ENCODE data around the gene KIF17. TPM values are rescaled to one million over a fixed set of nuclear protein-coding genes. Genes with fewer than 3 reads are reported as not detected.

Gene KIF17
- total RNA-seq, 3 donors from 2014 or later (not counting 1 experiment from before 2014, with no cell fraction given) = not detected

GRCh38 chr1:20729155-20729931 is 11.5 kb upstream of the KIF17 start:
- Histone ChIP-seq H3K4me3 (ENCODE audit: low read length) (no peak overlapping the region), H3K4me1 (ENCODE audit: control insufficient read depth, insufficient read depth, low read length) (peaks cover 23% of the 10 kb centered on the region), H3K27ac (ENCODE audit: low read length) (no peak overlapping the region), H3K9me3 (ENCODE audit: control insufficient read depth, insufficient read depth, low read length) (no peaks in the 10 kb centered on the region), H3K36me3 (ENCODE audit: control insufficient read depth, insufficient read depth, low read length) (no peaks in the 10 kb centered on the region), H3K27me3 (ENCODE audit: control insufficient read depth, insufficient read depth, low read length) (peaks cover 15% of the 10 kb centered on the region)
- Mint-ChIP-seq H3K4me1 (peaks cover 11 to 31% of the 10 kb centered on the region in 2 donors), H3K36me3 (no peaks in the 10 kb centered on the region), H3K27me3 (ENCODE audit: low read depth in 2 of 2) (peaks cover 25 to 32% of the 10 kb centered on the region in 2 donors), H3K9me3 (no peaks in the 10 kb centered on the region), H3K4me3 (no peak overlapping the region), H3K27ac (peak overlapping the region in 1 of 2 donors; percentile 73)
- intact Hi-C loops (cut with micrococcal nuclease) = no loop called here
- TF ChIP-seq CTCF (IDR thresholded peaks at IDR 0.05) = no peak
- 72% methylated on average over 14 of the region's 14 CpGs for WGBS (ENCODE audit: insufficient coverage)
- DNase-seq (no peak), ATAC-seq (no peak)

GRCh38 chr1:20728371-20729154 is 10.8 kb upstream of the KIF17 start:
- intact Hi-C loops (cut with micrococcal nuclease) = no loop called here
- ATAC-seq (no peak), DNase-seq (no peak)
- no peak overlapping the region for H3K27ac ChIP-seq (ENCODE audit: low read length)
- H3K27me3 Mint-ChIP-seq (ENCODE audit: low read depth in 2 of 2) = peaks cover 25 to 32% of the 10 kb centered on the region in 2 donors
- H3K4me3 Mint-ChIP-seq = no peak overlapping the region
- no peaks in the 10 kb centered on the region for H3K36me3 Mint-ChIP-seq
- no peaks in the 10 kb centered on the region for H3K9me3 Mint-ChIP-seq
- H3K9me3 ChIP-seq (ENCODE audit: control insufficient read depth, insufficient read depth, low read length) = no peaks in the 10 kb centered on the region
- peaks cover 22% of the 10 kb centered on the region for H3K4me1 ChIP-seq (ENCODE audit: control insufficient read depth, insufficient read depth, low read length)
- TF ChIP-seq CTCF (IDR thresholded peaks at IDR 0.05) = no peak
- peaks cover 11 to 31% of the 10 kb centered on the region in 2 donors for H3K4me1 Mint-ChIP-seq
- H3K27me3 ChIP-seq (ENCODE audit: control insufficient read depth, insufficient read depth, low read length) = peaks cover 15% of the 10 kb centered on the region
- H3K36me3 ChIP-seq (ENCODE audit: control insufficient read depth, insufficient read depth, low read length) = no peaks in the 10 kb centered on the region
- H3K27ac Mint-ChIP-seq = no peak overlapping the region
- no peak overlapping the region for H3K4me3 ChIP-seq (ENCODE audit: low read length)
- 79% methylated on average over 9 of the region's 9 CpGs for WGBS (ENCODE audit: insufficient coverage)

- ATAC-seq = no peak
- Histone ChIP-seq H3K4me3 (ENCODE audit: low read length) (no peak overlapping the region), H3K27ac (ENCODE audit: low read length) (no peak overlapping the region), H3K4me1 (ENCODE audit: control insufficient read depth, insufficient read depth, low read length) (peaks cover 15% of the 10 kb centered on the region), H3K27me3 (ENCODE audit: control insufficient read depth, insufficient read depth, low read length) (peaks cover 15% of the 10 kb centered on the region), H3K36me3 (ENCODE audit: control insufficient read depth, insufficient read depth, low read length) (no peaks in the 10 kb centered on the region), H3K9me3 (ENCODE audit: control insufficient read depth, insufficient read depth, low read length) (no peaks in the 10 kb centered on the region)
- peaks cover 25 to 30% of the 10 kb centered on the region in 2 donors for H3K27me3 Mint-ChIP-seq (ENCODE audit: low read depth in 2 of 2)
- no peak for DNase-seq
- 59% methylated on average over 13 of the region's 13 CpGs for WGBS (ENCODE audit: insufficient coverage)
- no peak overlapping the region for H3K4me3 Mint-ChIP-seq
- H3K9me3 Mint-ChIP-seq = no peaks in the 10 kb centered on the region
- H3K4me1 Mint-ChIP-seq = peaks cover 6 to 24% of the 10 kb centered on the region in 2 donors
- intact Hi-C loops (cut with micrococcal nuclease) = no loop called here
- no peak overlapping the region for H3K27ac Mint-ChIP-seq
- TF ChIP-seq CTCF (IDR thresholded peaks at IDR 0.05) = no peak
- H3K36me3 Mint-ChIP-seq = no peaks in the 10 kb centered on the region
Measured at GRCh38 chr1:20727746-20728316, 10.0 kb upstream of the KIF17 start.

All from natural killer cell (primary cell).